GM19025 (cell line): ENCODE measurements around the gene ELAC1.
"Not testable (repeated sequence)": the region's sequence is repeated elsewhere in the genome, so short reads cannot be mapped to it uniquely, and the experiment has no call there.

Experiments
- ATAC-seq: cut with Tn5 transposase; IDR thresholded peaks from one replicate; pipeline ENCODE4 v1.9.1; 2021; ENCODE audit warnings: mild to moderate bottlenecking, low read depth, moderate library complexity; ENCODE audit not compliant: unreplicated experiment

The ELAC1 gene, protein sequence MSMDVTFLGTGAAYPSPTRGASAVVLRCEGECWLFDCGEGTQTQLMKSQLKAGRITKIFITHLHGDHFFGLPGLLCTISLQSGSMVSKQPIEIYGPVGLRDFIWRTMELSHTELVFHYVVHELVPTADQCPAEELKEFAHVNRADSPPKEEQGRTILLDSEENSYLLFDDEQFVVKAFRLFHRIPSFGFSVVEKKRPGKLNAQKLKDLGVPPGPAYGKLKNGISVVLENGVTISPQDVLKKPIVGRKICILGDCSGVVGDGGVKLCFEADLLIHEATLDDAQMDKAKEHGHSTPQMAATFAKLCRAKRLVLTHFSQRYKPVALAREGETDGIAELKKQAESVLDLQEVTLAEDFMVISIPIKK

DNA sequence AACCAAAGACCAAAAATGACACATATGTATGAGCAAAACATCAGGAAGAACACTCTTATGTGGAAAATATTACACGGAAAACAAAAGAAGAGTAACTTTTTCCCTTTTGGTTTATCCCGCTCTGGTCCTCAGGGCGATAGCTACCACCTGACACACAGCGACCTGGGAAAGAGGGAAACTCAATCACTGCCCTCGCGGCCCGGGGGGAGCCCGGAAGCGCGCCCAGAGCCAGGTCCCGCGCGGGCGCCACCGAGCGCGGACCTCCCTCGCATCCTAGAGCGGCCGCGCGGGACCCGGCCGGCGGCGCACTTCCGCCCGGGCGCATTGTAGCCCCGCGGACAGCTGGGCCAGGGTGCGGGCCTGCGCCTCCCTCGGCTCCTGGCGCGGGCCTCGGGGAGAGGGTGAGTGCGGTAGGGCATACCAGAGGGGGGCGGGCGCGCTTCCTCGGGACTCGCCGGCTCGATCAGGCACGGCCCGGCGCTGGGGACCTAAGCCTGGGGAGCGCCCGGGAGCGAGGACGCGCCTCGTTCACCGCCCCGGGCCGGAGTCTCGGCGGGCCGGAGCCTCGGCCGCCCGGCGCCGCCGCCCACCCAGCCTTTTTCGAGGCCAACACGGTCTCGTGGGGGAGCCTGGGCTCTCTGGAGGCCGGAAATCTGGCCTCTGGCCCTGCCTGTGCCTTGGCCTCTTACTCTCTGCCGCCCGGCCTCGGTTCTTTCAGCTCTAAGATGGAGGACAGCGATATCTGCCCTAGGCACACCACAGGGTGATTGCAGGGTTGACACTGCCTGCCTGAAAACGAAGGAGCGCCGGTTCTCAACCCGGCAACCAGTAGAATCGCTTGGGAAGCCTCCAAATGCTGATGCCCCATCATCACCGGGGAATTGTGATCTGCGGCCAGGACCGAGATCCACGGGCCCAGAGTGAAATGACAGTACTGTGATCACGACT, at the start of gene ELAC1:
Gene ELAC1, plus strand, starts transcription at position 327 of the 948 bp plus-strand sequence. CDS start 6,365 bp downstream, outside the sequence.
- ATAC-seq = peak; percentile 94

DNA sequence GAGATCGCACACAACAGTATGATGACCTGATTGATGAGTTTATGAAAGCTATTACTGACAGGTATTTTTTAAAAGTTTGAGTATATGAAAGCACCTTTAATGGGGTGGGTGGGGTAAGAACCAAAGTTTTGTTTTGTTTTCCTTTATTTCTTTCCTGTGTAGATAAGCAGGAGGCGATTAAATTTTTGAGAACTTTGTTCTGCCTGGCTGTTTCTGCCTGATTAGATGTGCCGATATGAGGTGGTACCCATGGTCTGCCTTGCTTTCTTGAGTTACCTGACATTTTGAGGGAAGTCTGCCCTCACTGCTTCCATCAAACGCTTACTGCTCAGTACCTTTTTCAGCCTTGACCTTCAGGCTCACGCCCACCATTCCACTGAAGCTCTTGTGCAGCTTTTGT, 49.7 kb upstream of the ELAC1 start:
- no peak for ATAC-seq

DNA sequence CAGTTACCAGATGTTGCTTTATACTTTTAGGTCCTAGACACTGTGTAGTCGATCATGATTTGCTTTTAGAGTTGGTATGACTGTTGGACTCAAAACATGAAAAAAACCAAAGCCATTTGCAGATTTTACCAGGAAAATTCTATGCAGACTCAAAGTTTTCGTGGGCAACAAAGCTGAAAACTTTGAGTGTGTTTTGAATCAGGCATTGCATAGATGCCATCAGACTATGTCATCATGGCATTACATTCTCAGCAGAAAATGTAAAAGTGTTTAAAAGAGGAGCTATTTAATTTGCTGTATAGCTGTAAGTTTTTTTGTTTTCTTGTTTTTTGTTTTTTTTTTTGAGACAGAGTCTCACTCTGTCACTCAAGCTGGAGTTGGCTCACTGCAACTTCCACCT, 43.5 kb upstream of the ELAC1 start:
- no peak for ATAC-seq

DNA sequence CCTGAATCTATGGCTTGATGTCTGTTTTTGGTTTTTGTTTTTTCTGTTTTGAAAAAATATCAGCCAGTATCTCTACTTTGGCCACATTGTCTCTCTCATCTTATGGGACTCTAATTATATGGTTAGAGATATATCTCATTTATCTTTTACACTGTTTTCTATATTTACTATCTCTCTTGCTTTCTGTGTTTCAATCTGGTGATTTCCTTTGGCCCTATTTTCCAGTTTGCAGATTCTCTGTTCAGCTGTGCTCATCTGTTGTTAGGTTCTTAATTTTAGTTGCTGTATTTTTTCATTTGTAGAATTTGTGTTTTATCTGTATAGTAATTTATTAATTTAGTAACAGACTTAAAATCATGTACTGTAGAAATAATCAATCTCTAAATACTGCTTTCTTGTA, 41.3 kb upstream of the ELAC1 start:
- no peak for ATAC-seq

DNA sequence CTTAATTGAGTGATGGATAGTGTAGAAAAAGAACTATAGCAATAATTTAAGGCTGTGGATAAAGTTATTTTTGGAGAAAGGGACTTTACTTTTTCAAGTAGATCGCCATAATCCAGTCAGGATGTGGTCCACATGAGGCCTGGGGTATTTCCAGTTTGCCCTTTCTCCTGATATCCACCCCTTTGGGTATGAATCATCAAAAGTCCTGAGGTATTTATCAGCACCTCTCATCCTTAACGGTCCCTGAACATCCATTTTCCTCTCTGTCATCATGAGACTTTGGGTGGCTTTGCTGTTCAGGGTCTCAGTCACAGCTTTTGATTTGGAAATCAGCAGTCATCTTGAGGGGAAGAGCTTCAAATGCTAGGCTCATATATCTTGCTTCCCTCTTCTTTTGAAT, 39.3 kb upstream of the ELAC1 start:
- no peak for ATAC-seq

DNA sequence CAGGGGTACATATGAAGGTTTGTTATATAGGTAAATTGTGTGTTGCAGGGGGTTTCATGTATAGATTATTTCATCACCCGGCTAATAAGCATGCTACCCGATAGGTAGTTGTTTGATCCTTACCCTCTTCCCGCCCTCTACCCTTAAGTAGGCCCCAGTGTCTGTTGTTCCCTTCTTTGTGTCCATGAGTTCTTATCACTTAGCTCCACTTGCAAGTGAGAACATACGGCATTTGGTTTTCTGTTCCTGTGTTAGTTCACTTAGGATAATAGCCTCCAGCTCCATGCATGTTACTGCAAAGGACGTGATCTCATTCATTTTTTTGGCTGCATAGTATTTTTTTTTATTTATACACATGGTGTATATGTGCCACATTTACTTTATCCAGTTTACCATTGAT, 34.2 kb upstream of the ELAC1 start:
- ATAC-seq = no peak

DNA sequence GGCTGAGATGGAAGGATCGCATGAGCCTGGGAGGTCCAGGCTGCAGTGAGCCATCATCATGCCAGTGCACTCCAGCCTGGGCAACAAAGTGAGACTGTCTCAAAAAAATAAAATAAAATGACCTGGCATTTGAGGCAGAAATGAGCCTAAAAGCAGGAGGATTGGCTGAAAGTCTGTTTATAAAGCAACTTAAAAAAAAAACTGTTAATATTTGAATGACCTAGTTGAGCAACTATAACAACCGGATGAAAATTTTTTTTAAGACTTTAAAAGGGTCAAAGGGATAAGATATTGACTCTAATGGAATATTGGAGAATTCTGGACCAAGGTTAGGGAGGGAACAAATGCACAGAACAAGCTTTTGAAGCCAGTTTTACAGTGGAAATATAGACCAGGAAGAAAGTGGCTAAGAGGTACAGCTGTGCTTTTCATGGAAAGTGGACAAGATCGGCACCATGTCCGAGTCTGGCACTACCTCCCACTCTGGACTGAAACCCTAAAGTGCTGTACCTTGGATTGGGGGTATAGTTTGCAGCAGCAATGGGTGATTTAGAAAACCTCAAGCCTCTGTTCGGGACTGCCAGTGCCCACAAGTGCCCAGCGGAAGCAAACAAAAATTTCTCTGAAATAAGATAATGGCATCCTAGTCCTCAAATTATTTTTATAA, 33.2 kb upstream of the ELAC1 start:
- no peak for ATAC-seq

DNA sequence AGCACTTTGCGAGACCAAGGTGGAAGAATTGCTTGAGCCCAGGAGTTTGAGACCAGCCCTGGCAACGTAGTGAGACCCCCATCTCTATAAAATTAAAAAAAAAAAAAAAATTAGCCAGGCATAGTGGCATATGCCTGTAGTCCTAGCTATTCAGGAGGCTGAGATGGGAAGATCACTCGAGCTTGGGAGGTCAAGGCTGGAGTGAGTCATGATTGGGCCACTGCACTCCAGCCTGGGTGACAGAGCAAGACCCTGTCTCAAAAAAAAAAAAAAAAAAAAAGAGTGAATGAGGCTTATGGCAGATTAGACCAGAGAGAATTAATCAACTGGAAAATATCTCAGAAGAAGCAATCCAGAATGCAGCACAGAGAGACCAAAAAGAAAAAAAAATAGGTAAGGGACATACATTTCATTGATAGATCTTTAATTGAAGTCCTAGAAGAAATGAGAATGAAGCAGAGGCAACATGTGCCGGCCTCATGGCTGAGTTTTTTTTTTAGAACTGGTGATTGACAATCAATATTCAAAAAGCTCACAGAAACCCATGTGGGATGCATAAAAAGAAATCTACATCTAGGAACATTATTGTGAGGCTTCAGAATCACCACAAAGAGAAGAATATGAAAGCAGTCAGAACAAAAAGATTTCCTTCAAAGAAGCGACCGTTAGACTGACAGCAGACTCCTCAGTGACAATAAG, 32.2 kb upstream of the ELAC1 start:
- no peak for ATAC-seq

DNA sequence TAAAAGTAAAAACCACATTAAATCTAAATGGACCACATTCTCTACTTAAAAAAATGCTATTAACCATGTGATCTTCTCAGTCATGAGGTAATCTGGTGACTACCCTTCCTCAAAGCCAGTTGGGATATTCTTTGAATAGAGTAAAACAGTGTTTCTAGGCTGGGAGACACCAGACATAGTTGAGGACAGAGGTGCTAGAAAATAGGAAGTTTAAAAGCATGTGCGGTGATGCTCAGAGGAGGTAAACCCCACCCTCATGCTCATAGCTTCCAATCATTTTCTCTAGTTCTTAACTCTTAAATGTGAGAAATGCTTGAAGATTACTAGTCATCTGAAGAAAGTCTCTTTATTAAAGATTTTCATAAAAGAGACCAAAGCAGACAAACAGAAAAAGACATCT, 30.7 kb upstream of the ELAC1 start:
- no peak for ATAC-seq

DNA sequence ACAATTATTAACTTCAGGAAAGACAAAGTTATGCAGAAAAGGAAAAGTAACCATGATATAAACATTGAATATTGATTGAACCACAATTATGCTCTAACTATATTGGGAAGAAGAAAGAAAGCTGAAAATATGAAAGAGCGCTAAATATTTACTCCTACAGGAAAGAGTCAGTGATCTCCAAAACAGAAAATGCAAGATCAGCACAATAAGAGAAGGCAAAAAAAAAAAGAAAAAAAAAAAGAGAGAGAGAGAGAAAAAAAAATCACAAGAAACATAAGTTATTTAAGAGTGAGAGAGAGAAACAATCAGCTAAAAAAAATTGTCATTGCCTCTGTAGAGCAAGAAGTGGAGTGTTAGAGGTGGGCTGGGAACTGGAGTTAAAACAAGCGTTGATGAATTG, 28.9 kb upstream of the ELAC1 start:
- ATAC-seq = no peak

DNA sequence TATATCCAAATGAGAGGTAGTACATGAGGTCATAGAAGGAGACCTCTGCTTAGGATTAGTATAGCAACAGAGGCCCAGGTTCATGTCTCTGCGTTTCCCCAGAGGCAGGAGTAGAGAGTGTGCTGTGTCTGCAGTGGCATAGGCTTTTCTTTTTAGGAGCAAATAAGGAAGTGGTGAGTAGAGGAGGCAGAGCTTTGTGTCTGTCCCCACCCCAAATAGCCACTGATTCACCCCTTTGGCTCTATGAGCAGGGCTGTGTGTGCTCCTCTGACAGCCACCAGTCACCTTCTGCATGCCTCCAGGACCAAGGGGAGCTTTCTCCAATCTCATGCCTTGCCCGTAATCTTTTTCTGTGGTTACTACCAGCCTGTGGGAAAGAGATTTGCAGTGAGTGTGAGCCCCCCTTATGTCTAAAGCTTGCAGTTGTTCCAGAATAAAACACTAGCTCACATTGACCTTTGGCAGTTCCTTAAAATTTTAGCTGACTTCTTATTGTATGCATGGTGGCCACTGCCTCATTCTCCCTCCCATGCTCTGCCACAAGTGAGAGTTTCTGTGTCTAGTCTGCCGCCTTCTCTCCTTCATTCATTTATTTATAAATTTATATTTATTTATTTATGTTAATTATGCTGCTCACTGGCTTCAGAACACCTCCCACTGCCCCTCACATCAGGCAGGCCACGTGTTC, 23.5 kb upstream of the ELAC1 start:
- no peak for ATAC-seq

DNA sequence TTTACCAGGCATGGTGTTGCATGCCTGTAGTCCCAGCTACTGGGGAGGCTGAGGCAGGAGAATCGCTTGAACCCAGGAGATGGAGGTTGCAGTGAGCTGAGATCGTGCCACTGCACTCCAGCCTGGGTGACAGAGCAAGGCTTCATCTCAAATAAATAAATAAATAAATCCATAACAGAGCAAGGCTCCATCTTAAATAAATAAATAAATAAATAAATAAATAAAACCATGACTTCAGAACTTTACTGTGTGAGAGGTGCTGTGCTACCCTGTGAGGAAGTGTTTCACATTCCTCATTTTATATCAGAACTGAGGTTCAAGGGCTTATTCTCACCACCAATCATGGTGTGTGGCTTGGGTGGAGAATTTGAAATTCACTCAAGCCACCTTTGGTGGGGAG, 21.9 kb upstream of the ELAC1 start:
- ATAC-seq = not testable (repeated sequence)

DNA sequence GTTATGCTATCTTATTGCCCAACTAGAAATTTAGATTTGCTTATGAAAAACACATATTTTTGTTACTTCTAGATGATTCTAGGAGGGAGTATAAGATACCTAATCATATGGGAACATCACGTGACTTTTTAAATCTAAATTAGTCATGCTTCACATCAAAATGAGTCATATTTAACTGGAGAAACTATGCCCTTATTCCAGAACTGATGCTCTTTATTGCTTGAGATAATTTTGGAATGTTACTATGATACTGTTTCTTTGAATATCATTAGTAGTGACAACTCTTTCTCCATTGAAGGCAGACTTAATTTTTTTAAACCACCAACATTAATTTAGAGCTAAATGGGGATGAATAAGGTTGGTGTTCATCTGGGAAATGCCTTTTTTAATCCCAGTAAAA, 19.9 kb upstream of the ELAC1 start:
- ATAC-seq = no peak

DNA sequence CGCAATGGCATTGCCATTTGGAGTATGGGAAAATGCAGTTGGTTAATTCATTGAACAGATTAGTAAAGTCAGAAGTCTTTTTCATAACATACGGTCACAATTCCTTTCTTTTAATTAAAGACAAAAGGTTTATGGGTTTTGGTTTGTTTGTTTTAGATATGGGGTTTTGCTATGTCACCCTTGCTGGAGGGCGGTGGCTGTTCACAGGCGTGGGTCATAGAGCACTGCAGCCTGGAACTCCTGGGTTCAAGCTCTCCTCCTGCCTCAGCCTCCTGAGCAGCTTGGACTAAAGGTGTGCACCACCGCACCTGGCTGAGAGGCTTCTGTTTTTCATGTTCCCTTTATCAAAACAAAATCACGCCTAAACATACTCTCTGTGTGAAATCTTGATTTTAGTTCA, 18.7 kb upstream of the ELAC1 start:
- no peak for ATAC-seq

DNA sequence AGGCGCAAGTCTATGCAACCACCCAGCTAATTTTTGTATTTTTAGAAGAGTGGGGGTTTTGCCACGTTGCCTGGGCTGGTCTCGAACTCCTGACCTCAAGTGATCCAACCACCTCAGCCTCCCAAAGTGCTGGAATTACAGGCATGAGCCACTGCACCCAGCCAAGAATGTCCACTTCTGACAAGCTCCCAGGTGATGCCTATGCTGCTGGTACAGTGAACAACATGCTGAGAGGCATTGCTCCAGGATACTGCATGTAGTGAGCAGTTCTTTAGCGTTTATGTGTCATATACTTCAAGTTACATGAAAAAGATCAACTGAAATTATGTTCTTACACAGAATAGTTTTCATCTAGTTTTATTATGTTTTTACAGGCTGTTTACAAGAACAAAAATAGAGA, 17.2 kb upstream of the ELAC1 start:
- no peak for ATAC-seq

DNA sequence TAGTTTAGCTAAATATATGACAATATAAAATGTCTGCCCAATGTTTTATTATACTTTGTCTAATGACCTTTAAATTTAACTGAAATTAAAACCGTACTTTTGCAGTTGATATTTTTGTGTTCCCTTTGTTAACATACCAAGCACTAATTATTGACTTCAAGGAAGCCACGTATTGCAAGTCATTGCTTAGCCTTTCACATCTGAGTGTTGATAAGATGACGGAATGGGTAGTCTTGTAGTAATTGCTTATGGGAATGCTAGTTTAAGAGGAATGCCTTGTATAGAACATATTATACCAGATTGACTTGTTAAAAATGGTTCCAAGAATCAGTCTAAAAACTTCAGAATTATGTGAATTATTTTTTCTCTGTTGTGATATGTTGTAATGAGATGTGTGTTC, 14.0 kb upstream of the ELAC1 start:
- no peak for ATAC-seq

DNA sequence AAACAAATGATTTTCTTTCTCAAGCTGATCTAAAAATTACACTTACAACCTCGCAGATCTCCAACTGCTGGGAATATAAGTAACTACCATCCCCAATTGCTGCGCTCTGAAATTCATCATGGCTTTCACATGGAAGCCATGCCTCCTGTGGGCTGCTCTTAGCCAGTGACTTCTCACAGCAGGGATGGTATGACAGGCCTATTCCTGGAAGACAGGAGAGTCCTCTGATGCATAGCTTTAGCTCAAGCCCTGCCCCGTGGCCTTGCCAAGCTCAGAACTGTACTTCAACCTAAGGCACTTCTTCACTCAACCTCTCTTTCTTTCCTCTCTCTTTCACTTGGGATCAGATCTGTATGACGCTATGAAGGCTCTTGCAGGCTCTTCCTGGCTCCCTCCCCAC, 12.6 kb upstream of the ELAC1 start:
- ATAC-seq = no peak

DNA sequence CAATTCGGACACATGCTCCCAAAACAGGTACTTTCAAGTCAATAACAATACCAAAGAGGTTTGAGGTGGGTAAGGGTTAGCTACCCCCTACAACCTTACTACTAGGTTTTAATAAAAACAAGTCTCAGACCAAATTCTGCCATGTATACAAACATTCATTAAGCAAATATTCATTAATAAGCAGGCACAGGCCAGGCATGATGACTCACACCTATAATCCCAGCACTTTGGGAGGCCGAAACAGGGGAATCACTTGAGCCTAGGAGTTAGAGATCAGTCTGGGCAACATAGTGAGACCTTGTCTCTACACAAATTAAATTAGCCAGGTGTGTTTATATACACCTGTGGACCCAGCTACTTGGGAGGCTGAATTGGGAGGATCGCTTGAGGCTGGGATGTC, 11.7 kb upstream of the ELAC1 start:
- no peak for ATAC-seq

DNA sequence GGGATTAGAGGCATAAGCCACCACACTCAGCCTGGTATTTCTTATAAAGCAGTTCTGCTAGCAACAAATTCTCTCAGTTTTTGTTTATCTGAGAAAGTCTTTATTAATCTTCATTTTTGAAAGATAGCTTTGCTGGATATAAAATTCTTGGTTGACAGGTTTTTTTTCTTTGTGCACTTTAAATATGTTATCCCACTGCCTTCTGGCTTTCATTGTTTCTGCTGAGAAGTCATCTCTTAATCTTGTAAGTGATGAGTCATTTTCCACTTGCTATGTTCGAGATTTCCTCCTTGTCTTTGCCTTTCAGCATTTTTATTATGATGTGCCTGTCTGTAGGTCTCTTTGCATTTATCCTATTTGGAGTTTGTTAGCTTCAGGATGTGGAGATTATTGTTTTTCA, 5.9 kb upstream of the ELAC1 start:
- no peak for ATAC-seq

DNA sequence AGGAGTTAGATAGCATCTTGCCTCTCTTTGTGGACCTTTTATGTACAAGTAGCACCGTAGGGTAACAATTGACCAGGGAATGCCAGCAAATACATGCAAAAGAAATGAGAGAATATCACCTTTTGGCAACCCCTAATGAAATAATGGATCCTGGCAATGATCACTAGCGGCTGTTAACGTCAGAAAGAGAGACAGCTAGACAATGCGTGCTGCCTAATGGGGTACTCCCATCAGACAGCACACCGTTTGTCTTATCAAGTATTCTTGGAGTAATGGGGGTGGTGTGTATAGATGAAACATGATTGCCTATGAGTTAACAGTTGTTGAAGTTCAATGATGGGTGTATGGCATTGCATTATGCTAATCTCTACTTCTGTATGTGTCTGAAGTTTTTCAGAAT, 1.6 kb downstream of the ELAC1 start:
- ATAC-seq = no peak
